Measurements from ENCODE around the gene HINFP.

The HINFP gene

GRCh38 chr11:119121008-119121810, at the start of gene HINFP:
Gene HINFP, plus strand, starts transcription at chr11:119121580. Its CDS starts 5,365 bp downstream, at chr11:119126945.
- H3K4me3 ChIP-seq (ENCODE audit: low read depth, low read length) = peak within 1 kb of the TSS; percentile 90
- TF ChIP-seq CTCF (IDR thresholded peaks at IDR 0.05; ENCODE audit: low read depth, low read length, missing control alignments) = no peak
- peak; percentile 98 for DNase-seq (ENCODE audit: low read depth)
- in situ Hi-C loops (cut with HindIII; ENCODE audit: low sequenced_read_pairs) = loop anchor here (25.0 kb wide), 1 partner anchor 166 kb away; no protein-coding TSS in a partner anchor

- no peak for TF ChIP-seq CTCF (IDR thresholded peaks at IDR 0.05; ENCODE audit: low read depth, low read length, missing control alignments)
- H3K4me3 ChIP-seq (ENCODE audit: low read depth, low read length) = no peak overlapping the region
- DNase-seq (ENCODE audit: low read depth) = no peak
- in situ Hi-C loops (cut with HindIII; ENCODE audit: low sequenced_read_pairs) = no loop called here
These were observed 43.5 kb upstream of the HINFP start for GRCh38 chr11:119077839-119078238.

GRCh38 chr11:119078675-119079420, 42.5 kb upstream of the HINFP start:
- no peak for DNase-seq (ENCODE audit: low read depth)
- in situ Hi-C loops (cut with HindIII; ENCODE audit: low sequenced_read_pairs) = no loop called here
- TF ChIP-seq CTCF (IDR thresholded peaks at IDR 0.05; ENCODE audit: low read depth, low read length, missing control alignments) = no peak
- H3K4me3 ChIP-seq (ENCODE audit: low read depth, low read length) = no peak overlapping the region

- TF ChIP-seq CTCF (IDR thresholded peaks at IDR 0.05; ENCODE audit: low read depth, low read length, missing control alignments) = no peak
- in situ Hi-C loops (cut with HindIII; ENCODE audit: low sequenced_read_pairs) = no loop called here
- DNase-seq (ENCODE audit: low read depth) = no peak
- H3K4me3 ChIP-seq (ENCODE audit: low read depth, low read length) = no peak overlapping the region
These were observed 39.6 kb upstream of the HINFP start for GRCh38 chr11:119081682-119082260.

GRCh38 chr11:119084663-119085436, 36.5 kb upstream of the HINFP start, which contains the start of gene HMBS:
Gene HMBS, plus strand, starts transcription at chr11:119084881. Its CDS starts 153 bp downstream, at chr11:119085034.
- in situ Hi-C loops (cut with HindIII; ENCODE audit: low sequenced_read_pairs) = no loop called here
- peak; percentile 72 for DNase-seq (ENCODE audit: low read depth)
- TF ChIP-seq CTCF (IDR thresholded peaks at IDR 0.05; ENCODE audit: low read depth, low read length, missing control alignments) = no peak
- peak within 1 kb of the TSS; percentile 88 for H3K4me3 ChIP-seq (ENCODE audit: low read depth, low read length)

- H3K4me3 ChIP-seq (ENCODE audit: low read depth, low read length) = peak overlapping the region; percentile 88
- no peak for DNase-seq (ENCODE audit: low read depth)
- TF ChIP-seq CTCF (IDR thresholded peaks at IDR 0.05; ENCODE audit: low read depth, low read length, missing control alignments) = no peak
- in situ Hi-C loops (cut with HindIII; ENCODE audit: low sequenced_read_pairs) = no loop called here
These were observed 35.9 kb upstream of the HINFP start for GRCh38 chr11:119085437-119085847.
